K562 (cell line): ENCODE measurements around the gene NMNAT3. TPM values are rescaled to one million over a fixed set of nuclear protein-coding genes. Genes with fewer than 3 reads are reported as not detected.

Source experiments
- ARNT ChIP-seq, 2 experiments: fragments of 450-650 bp; IDR thresholded peaks; 2 replicates each; pipeline ENCODE4 v1.6.1; 2016; ENCODE audit warnings: mild to moderate bottlenecking in 1 of 2
- CHD7 ChIP-seq: fragments of 200-600 bp; sonication (generic); IDR thresholded peaks from one replicate; pipeline ENCODE4 v1.6.1; 2012; ENCODE audit warnings: mild to moderate bottlenecking, low read depth, low read length, inconsistent platforms
- EGR1 ChIP-seq: fragments of 450-650 bp; conservative IDR thresholded peaks from 2 replicates; pipeline ENCODE4 v1.6.1; 2017; ENCODE audit warnings: mild to moderate bottlenecking
- PKNOX1 ChIP-seq: fragments of 450-650 bp; IDR thresholded peaks from 2 replicates; pipeline ENCODE4 v1.6.1; 2016
- SMAD4 ChIP-seq: fragments of 250-450 bp; sonication (Bioruptor Pico); conservative IDR thresholded peaks from 2 replicates; pipeline ENCODE4 v1.8.0; 2021; ENCODE audit warnings: inconsistent platforms, mild to moderate bottlenecking, moderate library complexity
- STAG1 ChIP-seq: sonication (generic); formaldehyde crosslinking; IDR thresholded peaks from 2 replicates; pipeline ENCODE4 v1.5.0; 2020; ENCODE audit warnings: missing genetic modification reagents, borderline replicate concordance
- VEZF1 ChIP-seq: fragments of 200-800 bp; sonication (Bioruptor generic); IDR thresholded peaks from 2 replicates; pipeline ENCODE4 v1.6.1; 2017; ENCODE audit warnings: missing genetic modification characterization, missing compliant biosample characterization
- ZBTB1 ChIP-seq: sonication (generic); formaldehyde crosslinking; IDR thresholded peaks from 2 replicates; pipeline ENCODE4 v1.8.1; 2023; ENCODE audit warnings: missing genetic modification reagents, low read depth, mild to moderate bottlenecking, borderline replicate concordance
- polyA plus RNA-seq, 8 experiments: library from polyadenylated mRNA; depleted of rRNA in 4 of 8; stranded (reverse) in 5 of 8; unstranded in 3 of 8; fragments of >200 nt; fragmentation: Nextera tagmentation in 2 of 8; fragmentation: Illumina TruSeq in 1 of 8; extraction: Ambion mirVana in 2 of 8; extraction: Trizol in 1 of 8; gene quantifications; 2 replicates each; pipeline versions ENCODE4 v1.2.1 to v1.2.3, GENCODE V29; 2011 to 2014; ENCODE audit warnings: inconsistent platforms in 1 of 8, missing spikeins in 1 of 8
- total RNA-seq, 7 experiments: library from RNA; depleted of rRNA in 6 of 7; stranded (reverse); fragments of >200 nt in 6 of 7; fragmentation: Illumina TruSeq in 2 of 7; extraction: Trizol in 2 of 7; gene quantifications; 2 replicates each; pipeline versions ENCODE4 v1.2.1 to v1.2.3, GENCODE V29; 2011 to 2021; ENCODE audit warnings: low replicate concordance in 1 of 7

The NMNAT3 gene
- total and polyA plus RNA-seq, 9 of the 15 experiments (the other 6 are each of a cell fraction or from before 2014, with no cell fraction given), result 2.3 to 12.5 (median 6.6) TPM

- no peak for TF ChIP-seq CHD7
- TF ChIP-seq STAG1 (CRISPR knock-in tag), result no peak
- TF ChIP-seq SMAD4 (CRISPR knock-in tag), result no peak
- TF ChIP-seq VEZF1 (CRISPR knock-in tag), result 0 out of 2 replicates have a peak, but pooled peaks have one; percentile 15
- TF ChIP-seq ZBTB1 (CRISPR knock-in tag), result no peak
- TF ChIP-seq PKNOX1, result peak; percentile 27; the same call in 1 of the 2 replicates
- no peak for TF ChIP-seq ARNT (IDR thresholded peaks at IDR 0.05)
- peak; percentile 81 for TF ChIP-seq EGR1
These were observed 143.9 kb downstream of the NMNAT3 start (continued) for GRCh38 chr3:139533781-139534454.
